Neural cell (in vitro differentiated cells): Measurements from ENCODE around the gene EPHB4.

Source experiments
- EP300 ChIP-seq: fragments of 450-650 bp; conservative IDR thresholded peaks from 2 replicates; pipeline ENCODE4 v1.6.1; 2014; ENCODE audit warnings: antibody characterized with exemption, mild to moderate bottlenecking, moderate library complexity; ENCODE audit not compliant: poor library complexity, severe bottlenecking
- TAF1 ChIP-seq: IDR thresholded peaks from 2 replicates; pipeline ENCODE4 v1.6.1; 2012; ENCODE audit warnings: low read depth
- TF ChIP-seq, protein P1 (sequence below): fragments of 450-650 bp; IDR thresholded peaks from 2 replicates; pipeline ENCODE4 v1.5.1; 2014; ENCODE audit warnings: antibody characterized with exemption, mild to moderate bottlenecking, moderate library complexity; ENCODE audit not compliant: poor library complexity, severe bottlenecking

DNA sequence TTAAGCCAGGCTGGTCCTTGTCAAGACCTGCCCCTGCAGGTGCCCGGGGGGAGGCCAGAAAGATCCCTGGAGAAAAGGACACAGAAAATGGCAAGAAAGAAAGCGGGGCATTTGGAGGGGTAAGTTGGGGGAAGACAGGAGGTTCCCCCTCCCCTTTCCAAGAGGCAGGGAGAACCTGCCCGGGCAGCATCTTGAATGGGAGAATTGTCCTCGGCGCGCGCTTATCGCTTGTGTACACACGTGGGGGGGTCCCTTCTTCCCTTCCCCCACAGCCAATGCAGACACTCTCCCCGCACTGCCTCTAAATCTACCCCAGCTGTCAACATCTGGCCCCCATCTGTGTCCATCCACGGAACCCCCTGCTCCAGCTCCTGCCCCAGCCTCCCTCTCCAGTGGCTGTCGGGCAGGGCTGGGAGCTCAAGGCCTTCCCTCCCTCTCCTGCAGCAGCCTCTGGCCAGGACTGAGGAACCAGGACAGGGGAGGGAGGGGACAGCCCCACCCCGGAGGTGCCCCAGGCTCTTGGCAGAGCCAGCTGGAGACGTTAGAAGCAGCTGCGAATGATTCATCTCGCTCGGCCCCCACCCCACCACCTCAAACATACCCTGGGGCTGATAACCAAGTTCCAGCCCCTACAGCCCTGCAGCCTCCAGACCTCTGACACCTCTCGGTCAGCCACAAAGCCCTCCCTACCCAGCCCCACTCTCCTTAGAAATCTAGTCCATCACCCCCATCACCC lies 25.3 kb downstream of the EPHB4 start:
- TF ChIP-seq EP300: no peak
- TF ChIP-seq, protein P1, sequence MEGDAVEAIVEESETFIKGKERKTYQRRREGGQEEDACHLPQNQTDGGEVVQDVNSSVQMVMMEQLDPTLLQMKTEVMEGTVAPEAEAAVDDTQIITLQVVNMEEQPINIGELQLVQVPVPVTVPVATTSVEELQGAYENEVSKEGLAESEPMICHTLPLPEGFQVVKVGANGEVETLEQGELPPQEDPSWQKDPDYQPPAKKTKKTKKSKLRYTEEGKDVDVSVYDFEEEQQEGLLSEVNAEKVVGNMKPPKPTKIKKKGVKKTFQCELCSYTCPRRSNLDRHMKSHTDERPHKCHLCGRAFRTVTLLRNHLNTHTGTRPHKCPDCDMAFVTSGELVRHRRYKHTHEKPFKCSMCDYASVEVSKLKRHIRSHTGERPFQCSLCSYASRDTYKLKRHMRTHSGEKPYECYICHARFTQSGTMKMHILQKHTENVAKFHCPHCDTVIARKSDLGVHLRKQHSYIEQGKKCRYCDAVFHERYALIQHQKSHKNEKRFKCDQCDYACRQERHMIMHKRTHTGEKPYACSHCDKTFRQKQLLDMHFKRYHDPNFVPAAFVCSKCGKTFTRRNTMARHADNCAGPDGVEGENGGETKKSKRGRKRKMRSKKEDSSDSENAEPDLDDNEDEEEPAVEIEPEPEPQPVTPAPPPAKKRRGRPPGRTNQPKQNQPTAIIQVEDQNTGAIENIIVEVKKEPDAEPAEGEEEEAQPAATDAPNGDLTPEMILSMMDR: no peak
- TF ChIP-seq TAF1: no peak
